NT2/D1 (cell line): ENCODE data around the gene CRAT.

Experiments
- DNase-seq: peaks from one replicate; pipeline ENCODE4 v3.0.0-alpha.2; 2011; ENCODE audit warnings: low read depth, low spot score
- H3K27me3 ChIP-seq: 2 replicates; pipeline ENCODE4 v1.6.0; 2011; ENCODE audit warnings: mild to moderate bottlenecking; ENCODE audit not compliant: insufficient read length, insufficient read depth
- H3K36me3 ChIP-seq: 2 replicates; pipeline ENCODE4 v1.6.1; 2011; ENCODE audit warnings: mild to moderate bottlenecking, low read length, mixed read lengths; ENCODE audit not compliant: insufficient read depth, insufficient read length
- H3K4me1 ChIP-seq: 2 replicates; pipeline ENCODE4 v1.5.1; 2011; ENCODE audit not compliant: insufficient read depth, insufficient read length
- H3K4me3 ChIP-seq: 2 replicates; pipeline ENCODE4 v1.5.1; 2011; ENCODE audit warnings: low read depth; ENCODE audit not compliant: insufficient read length
- H3K9ac ChIP-seq: 2 replicates; pipeline ENCODE4 v1.6.0; 2011; ENCODE audit warnings: low read depth; ENCODE audit not compliant: insufficient read length
- H3K9me3 ChIP-seq: 2 replicates; pipeline ENCODE4 v1.5.1; 2011; ENCODE audit warnings: mild to moderate bottlenecking, low read length; ENCODE audit not compliant: insufficient read depth
- SUZ12 ChIP-seq: IDR thresholded peaks from 2 replicates; pipeline ENCODE4 v1.6.1; 2011; ENCODE audit not compliant: insufficient read length, insufficient read depth; ENCODE audit errors: extremely low read depth
- YY1 ChIP-seq: IDR thresholded peaks from 2 replicates; pipeline ENCODE4 v1.6.1; 2011; ENCODE audit not compliant: insufficient read length, insufficient read depth
- ZNF274 ChIP-seq: IDR thresholded peaks from 2 replicates; pipeline ENCODE4 v1.6.1; 2011; ENCODE audit warnings: mild to moderate bottlenecking, low read depth, low read length

CRAT gene

DNA sequence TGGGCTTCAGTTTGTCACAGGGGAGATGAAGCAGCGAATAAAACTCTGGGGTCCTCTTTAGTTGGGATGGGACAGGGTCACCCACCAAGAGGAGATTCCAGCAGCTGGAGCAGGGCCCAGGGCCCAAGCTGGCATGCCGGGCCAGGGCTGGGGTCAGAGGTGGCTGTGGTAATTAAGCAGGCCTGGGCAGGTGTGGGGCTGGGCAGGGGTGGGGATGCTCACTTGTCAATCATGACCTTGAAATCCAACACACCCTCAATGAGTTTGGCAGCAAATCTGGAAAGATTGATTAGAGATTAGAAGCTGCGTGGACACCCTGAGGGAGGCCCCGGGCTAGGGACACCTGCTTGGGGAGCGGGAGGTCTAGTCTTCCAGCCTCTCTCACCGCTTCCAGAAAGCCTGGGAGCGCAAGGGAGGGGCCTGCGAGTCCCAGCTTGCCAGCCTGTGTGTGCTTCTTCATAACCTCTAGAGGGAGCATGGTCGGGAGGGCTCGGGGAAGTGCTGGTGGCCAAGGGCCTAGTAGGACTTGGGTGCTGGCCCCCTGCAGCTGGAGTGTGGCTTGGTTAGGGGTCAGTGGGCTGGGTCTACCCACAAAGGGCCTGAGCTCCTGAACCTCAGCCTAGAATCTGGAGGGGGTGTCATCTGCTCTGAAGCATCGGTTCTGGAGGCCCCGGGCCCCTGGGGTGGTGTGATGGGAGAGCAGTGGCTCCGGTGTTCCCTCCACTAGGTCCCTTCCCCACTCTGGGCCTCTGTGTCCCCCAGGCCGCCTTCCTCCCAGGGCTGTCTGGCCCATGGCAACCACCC, 7.6 kb downstream of the CRAT start:
- H3K4me3 ChIP-seq, result no peak overlapping the region
- peaks cover 9% of the 10 kb centered on the region for H3K4me1 ChIP-seq
- no peak for DNase-seq
- H3K27me3 ChIP-seq, result peaks cover 7% of the 10 kb centered on the region
- H3K36me3 ChIP-seq, result peaks cover 6% of the 10 kb centered on the region
- no peak overlapping the region for H3K9ac ChIP-seq
- TF ChIP-seq ZNF274, result no peak
- no peak for TF ChIP-seq SUZ12
- no peak for TF ChIP-seq YY1
- no peaks in the 10 kb centered on the region for H3K9me3 ChIP-seq

DNA sequence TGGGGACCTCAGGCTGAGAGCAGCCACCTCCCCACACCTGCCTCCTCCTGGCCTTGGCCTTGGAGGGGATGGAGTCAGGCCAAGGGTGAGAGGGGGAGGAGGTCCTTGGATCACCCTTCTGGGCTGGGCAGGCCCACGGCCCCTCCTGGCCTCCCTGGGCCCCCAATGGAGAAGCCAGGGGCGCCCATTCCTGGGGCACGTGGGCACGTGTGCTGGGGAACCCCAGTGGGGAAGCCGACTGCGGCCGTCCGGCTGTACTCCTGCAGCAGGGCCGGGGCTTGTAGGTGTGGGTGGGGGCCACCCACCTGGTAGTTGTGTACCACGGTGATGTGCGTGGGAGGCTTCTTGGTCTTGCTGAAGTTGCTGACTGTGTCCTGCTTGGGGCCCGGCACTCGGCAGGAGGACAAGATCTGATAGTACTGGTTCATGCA, 8.5 kb downstream of the CRAT start:
- H3K9me3 ChIP-seq, result no peaks in the 10 kb centered on the region
- no peak overlapping the region for H3K4me3 ChIP-seq
- H3K27me3 ChIP-seq, result peaks cover 7% of the 10 kb centered on the region
- DNase-seq, result no peak
- peaks cover 9% of the 10 kb centered on the region for H3K4me1 ChIP-seq
- H3K9ac ChIP-seq, result no peak overlapping the region
- peaks cover 3% of the 10 kb centered on the region for H3K36me3 ChIP-seq
- TF ChIP-seq YY1 (no peak), ZNF274 (no peak), SUZ12 (no peak)

DNA sequence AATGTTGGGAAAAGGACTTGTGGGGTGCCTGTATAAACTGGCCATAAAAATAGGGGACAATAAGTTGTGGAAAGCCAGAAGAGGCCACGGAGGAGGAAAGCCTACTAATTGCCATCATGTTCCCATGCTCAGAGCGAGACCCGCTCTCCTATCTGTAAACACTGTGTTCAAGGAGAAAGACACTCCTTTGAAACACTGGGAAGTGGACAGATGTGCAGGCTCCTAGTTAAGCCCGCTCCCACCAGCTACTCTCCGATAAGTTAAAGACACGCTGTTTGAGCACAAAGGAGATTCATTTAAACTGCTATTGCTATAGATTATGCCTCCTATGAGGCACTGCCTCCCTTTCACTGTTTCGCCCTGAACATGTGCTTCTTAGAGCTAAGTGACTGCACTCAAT, 9.3 kb downstream of the CRAT start:
- Histone ChIP-seq H3K27me3 (peaks cover 7% of the 10 kb centered on the region), H3K4me3 (no peak overlapping the region), H3K4me1 (peaks cover 5% of the 10 kb centered on the region), H3K9me3 (no peaks in the 10 kb centered on the region), H3K36me3 (peaks cover 3% of the 10 kb centered on the region), H3K9ac (no peak overlapping the region)
- TF ChIP-seq ZNF274 (no peak), YY1 (no peak), SUZ12 (no peak)
- no peak for DNase-seq

DNA sequence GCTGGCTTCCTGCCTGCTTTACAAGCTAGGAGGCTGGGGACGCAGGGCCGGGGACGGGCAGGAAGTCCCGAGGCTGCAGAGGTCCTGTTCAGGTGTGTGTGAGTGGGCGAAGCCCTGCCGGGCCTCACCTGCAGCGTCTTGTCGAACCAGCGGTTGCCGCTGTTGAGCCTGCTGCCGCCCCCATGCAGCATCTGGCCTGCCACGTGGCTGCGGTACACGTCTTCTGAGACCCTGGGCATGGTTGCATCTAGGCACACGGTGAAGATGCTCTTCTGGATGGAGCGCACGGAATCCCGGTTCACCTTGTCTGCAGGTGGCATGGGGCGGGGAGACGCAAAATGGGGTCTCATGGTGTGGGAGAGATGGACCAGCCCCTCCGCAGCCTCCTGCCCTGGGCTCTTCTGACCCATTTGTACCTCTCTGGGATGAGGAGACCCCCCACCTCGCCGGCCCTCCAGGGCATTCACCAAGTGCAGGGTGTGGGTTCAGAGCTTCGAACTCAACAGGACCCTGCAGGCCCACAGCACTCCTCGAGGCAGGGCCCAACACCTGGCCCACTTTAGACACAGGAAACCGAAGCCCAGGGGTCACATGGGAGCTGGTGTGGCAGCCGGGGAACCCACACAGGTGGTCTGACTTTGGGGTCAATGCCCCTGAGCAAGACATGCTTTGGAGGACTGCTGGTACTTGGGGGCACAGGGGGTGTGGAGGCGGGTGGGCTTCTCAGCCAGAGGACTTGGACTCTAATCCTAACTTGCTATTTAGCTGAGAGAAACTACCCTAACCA, 10.0 kb downstream of the CRAT start:
- Histone ChIP-seq H3K27me3 (peaks cover 7% of the 10 kb centered on the region), H3K4me1 (peaks cover 5% of the 10 kb centered on the region), H3K9ac (no peak overlapping the region), H3K36me3 (peaks cover 4% of the 10 kb centered on the region), H3K4me3 (no peak overlapping the region), H3K9me3 (no peaks in the 10 kb centered on the region)
- DNase-seq, result no peak
- TF ChIP-seq YY1, result no peak
- no peak for TF ChIP-seq SUZ12
- no peak for TF ChIP-seq ZNF274

DNA sequence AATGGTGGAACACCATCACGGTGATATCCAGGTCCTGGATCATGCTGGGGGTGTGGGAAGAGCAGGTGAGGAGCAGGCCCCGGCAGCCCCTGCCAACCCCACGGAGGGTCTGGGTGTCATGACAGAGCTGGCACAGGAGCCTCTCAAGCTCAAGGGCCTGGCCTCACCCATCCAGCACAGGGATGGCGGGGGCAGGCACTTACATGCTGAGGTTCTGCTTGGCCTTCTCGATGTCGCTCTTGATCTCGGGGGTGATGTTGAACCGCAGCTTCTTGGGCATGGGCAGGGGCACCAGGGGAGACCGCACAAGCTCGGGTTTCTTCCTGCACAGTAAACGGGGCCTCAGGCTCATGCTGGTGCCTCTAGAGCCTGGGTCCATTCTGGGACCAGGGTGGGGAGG, 12.3 kb downstream of the CRAT start:
- H3K4me1 ChIP-seq, result peaks cover 5% of the 10 kb centered on the region
- H3K9me3 ChIP-seq, result no peaks in the 10 kb centered on the region
- H3K27me3 ChIP-seq, result peaks cover 7% of the 10 kb centered on the region
- no peak overlapping the region for H3K4me3 ChIP-seq
- no peak for DNase-seq
- H3K36me3 ChIP-seq, result peaks cover 4% of the 10 kb centered on the region
- TF ChIP-seq ZNF274 (no peak), SUZ12 (no peak), YY1 (no peak)
- no peak overlapping the region for H3K9ac ChIP-seq

DNA sequence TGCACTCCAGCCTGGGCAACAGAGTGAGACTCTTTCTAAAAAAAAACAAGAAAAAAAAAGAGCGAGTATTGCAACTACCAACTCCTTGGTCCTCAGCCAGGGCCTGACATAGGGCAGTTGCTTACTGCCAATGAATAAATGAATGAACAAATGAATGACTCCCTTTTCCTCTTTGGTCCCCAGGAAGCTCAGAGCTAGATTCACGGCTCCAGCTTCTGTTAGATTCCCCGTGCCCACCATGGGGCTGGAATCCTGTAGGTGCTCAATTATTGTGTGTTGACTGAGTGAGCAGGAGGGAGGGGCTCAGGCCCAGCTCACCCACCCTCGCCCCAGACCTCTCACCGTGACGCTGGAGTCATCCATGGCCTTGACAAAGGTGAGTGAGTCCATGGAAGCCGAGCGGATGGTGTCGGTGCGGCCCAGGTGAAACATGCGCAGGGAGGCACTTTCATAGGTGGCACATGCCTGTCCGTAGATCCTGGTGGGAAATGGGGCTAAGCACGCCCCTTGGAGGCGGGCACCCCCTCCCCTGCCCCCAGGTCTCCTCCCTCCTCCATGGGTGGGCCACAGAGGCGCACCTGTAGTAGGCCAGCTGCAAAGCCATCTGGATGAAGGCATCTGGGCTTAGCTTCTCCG, 12.8 kb downstream of the CRAT start:
- peaks cover 7% of the 10 kb centered on the region for H3K27me3 ChIP-seq

DNA sequence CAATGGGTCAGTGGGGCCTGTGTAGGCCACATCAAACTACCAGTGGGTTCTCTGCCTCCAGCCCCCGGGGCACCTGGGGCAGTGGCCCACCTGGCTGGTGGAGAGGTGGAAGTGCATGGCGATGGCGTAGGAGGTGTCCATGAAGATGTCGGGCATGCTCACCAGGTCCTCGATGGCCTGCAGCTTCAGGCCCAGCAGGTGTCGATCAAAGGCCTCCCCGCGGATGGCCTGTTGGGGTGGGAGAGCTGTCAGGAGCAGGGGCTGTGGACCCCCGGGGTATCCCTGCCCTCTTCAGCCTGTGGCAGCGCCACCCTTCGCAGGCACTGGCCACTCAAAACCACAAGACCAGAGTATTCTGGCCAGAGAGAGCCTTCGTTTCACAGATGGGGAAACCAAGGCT, 14.7 kb downstream of the CRAT start:
- Histone ChIP-seq H3K36me3 (peaks cover 6% of the 10 kb centered on the region), H3K9ac (no peak overlapping the region), H3K4me3 (no peak overlapping the region), H3K4me1 (peaks cover 5% of the 10 kb centered on the region), H3K27me3 (peaks cover 2% of the 10 kb centered on the region), H3K9me3 (no peaks in the 10 kb centered on the region)
- no peak for DNase-seq
- TF ChIP-seq YY1, result no peak
- TF ChIP-seq ZNF274, result no peak
- TF ChIP-seq SUZ12, result no peak

More for the DNA sequence above, 12.8 kb downstream of the CRAT start:
- H3K9ac ChIP-seq, result no peak overlapping the region
- peaks cover 4% of the 10 kb centered on the region for H3K36me3 ChIP-seq
- TF ChIP-seq SUZ12, result no peak
- TF ChIP-seq ZNF274, result no peak
- no peak for TF ChIP-seq YY1
- no peak for DNase-seq
- H3K4me3 ChIP-seq, result no peak overlapping the region
- H3K4me1 ChIP-seq, result peaks cover 5% of the 10 kb centered on the region
- H3K9me3 ChIP-seq, result no peaks in the 10 kb centered on the region
